Neural cell (in vitro differentiated cells): ENCODE data around the gene CHKA. TPM values are rescaled to one million over a fixed set of nuclear protein-coding genes. Genes with fewer than 3 reads are reported as not detected.

Experiments used
- H2AFZ ChIP-seq: fragments of 200-600, 300-800 bp; sonication (generic), shearing (Covaris generic); 2 replicates; pipeline ENCODE4 v1.6.0; 2014; ENCODE audit warnings: low read depth, mild to moderate bottlenecking, antibody characterized with exemption, low read length, moderate library complexity
- H3F3A ChIP-seq: fragments of 200-600 bp; shearing (Covaris generic); 2 replicates; pipeline ENCODE4 v1.6.1; 2016; ENCODE audit warnings: mild to moderate bottlenecking, moderate library complexity, mixed read lengths, antibody characterized with exemption, low read length; ENCODE audit not compliant: insufficient read depth, poor library complexity, severe bottlenecking
- H3K27ac ChIP-seq: fragments of 200-600, 300-800 bp; sonication (generic), shearing (Covaris generic); 2 replicates; pipeline ENCODE4 v1.5.1; 2014; ENCODE audit warnings: mild to moderate bottlenecking, low read length, moderate library complexity
- H3K27me3 ChIP-seq: fragments of 300-800, 200-600 bp; sonication (generic), shearing (Covaris generic); 2 replicates; pipeline ENCODE4 v1.6.0; 2014; ENCODE audit warnings: mild to moderate bottlenecking, low read depth, low read length, moderate library complexity; ENCODE audit not compliant: insufficient read depth
- H3K36me3 ChIP-seq: fragments of 300-800, 200-600 bp; sonication (generic), shearing (Covaris generic); 2 replicates; pipeline ENCODE4 v1.5.1; 2014; ENCODE audit warnings: mild to moderate bottlenecking, antibody characterized with exemption, low read length, moderate library complexity; ENCODE audit not compliant: insufficient read depth
- H3K4me2 ChIP-seq: fragments of 300-800, 200-600 bp; sonication (generic), shearing (Covaris generic); 2 replicates; pipeline ENCODE4 v1.6.0; 2014; ENCODE audit warnings: mild to moderate bottlenecking, low read length
- H3K4me3 ChIP-seq: fragments of 300-800, 200-600 bp; sonication (generic), shearing (Covaris generic); 2 replicates; pipeline ENCODE4 v1.5.1; 2014; ENCODE audit warnings: mild to moderate bottlenecking, low read length, moderate library complexity
- H3K79me2 ChIP-seq: fragments of 200-600 bp; shearing (Covaris generic); replicated peaks from 2 replicates; pipeline ENCODE4 v1.6.0; 2014; ENCODE audit warnings: mild to moderate bottlenecking, low read length, moderate library complexity; ENCODE audit not compliant: insufficient read depth
- H3K9ac ChIP-seq: fragments of 300-800, 200-600 bp; sonication (generic), shearing (Covaris generic); 2 replicates; pipeline ENCODE4 v1.6.1; 2016; ENCODE audit warnings: mild to moderate bottlenecking, low read length, mixed read lengths
- H3K9me2 ChIP-seq: fragments of 200-600 bp; shearing (Covaris generic); 2 replicates; pipeline ENCODE4 v1.6.1; 2016; ENCODE audit warnings: mild to moderate bottlenecking, low read length, mixed read lengths; ENCODE audit not compliant: insufficient read depth
- H3K9me3 ChIP-seq: fragments of 200-600, 300-800 bp; sonication (generic), shearing (Covaris generic); 2 replicates; pipeline ENCODE4 v1.6.1; 2016; ENCODE audit warnings: mild to moderate bottlenecking, mixed run types, low read length, moderate library complexity, mixed read lengths
- H4K20me1 ChIP-seq: fragments of 200-600 bp; shearing (Covaris generic); 2 replicates; pipeline ENCODE4 v1.6.1; 2016; ENCODE audit warnings: mild to moderate bottlenecking, mixed run types; ENCODE audit not compliant: insufficient read depth
- CTCF ChIP-seq: fragments of 450-650 bp; IDR thresholded peaks from 2 replicates; pipeline ENCODE4 v1.5.1; 2014; ENCODE audit warnings: antibody characterized with exemption, mild to moderate bottlenecking, moderate library complexity; ENCODE audit not compliant: poor library complexity, severe bottlenecking
- EP300 ChIP-seq: fragments of 450-650 bp; conservative IDR thresholded peaks from 2 replicates; pipeline ENCODE4 v1.6.1; 2014; ENCODE audit warnings: antibody characterized with exemption, mild to moderate bottlenecking, moderate library complexity; ENCODE audit not compliant: poor library complexity, severe bottlenecking
- EZH2 ChIP-seq: fragments of 200-600, 300-800 bp; shearing (Covaris generic), sonication (generic); IDR thresholded peaks from 2 replicates; pipeline ENCODE4 v1.6.1; 2014; ENCODE audit warnings: antibody characterized with exemption, low read length, borderline replicate concordance, mild to moderate bottlenecking; ENCODE audit not compliant: insufficient read depth, poor library complexity, severe bottlenecking
- MXI1 ChIP-seq: fragments of 450-650 bp; conservative IDR thresholded peaks from 2 replicates; pipeline ENCODE4 v1.6.1; 2014; ENCODE audit warnings: antibody characterized with exemption, mild to moderate bottlenecking; ENCODE audit not compliant: poor library complexity, severe bottlenecking
- POLR2AphosphoS5 ChIP-seq: IDR thresholded peaks from 2 replicates; pipeline ENCODE4 v1.6.1; 2012
- RAD21 ChIP-seq: fragments of 450-650 bp; conservative IDR thresholded peaks from 2 replicates; pipeline ENCODE4 v1.6.1; 2014; ENCODE audit warnings: antibody characterized with exemption, mild to moderate bottlenecking, moderate library complexity
- SMC3 ChIP-seq: fragments of 450-650 bp; conservative IDR thresholded peaks from 2 replicates; pipeline ENCODE4 v1.6.1; 2014; ENCODE audit warnings: antibody characterized with exemption, mild to moderate bottlenecking, moderate library complexity; ENCODE audit not compliant: poor library complexity
- TAF1 ChIP-seq: IDR thresholded peaks from 2 replicates; pipeline ENCODE4 v1.6.1; 2012; ENCODE audit warnings: low read depth
- polyA plus RNA-seq: library from polyadenylated mRNA; depleted of rRNA; stranded (reverse); fragments of >200 nt; gene quantifications from 2 replicates; pipeline ENCODE4 v1.2.3, GENCODE V29; 2014
- TF ChIP-seq, protein P1 (sequence below): IDR thresholded peaks from 2 replicates; pipeline ENCODE4 v1.6.1; 2012; ENCODE audit warnings: borderline replicate concordance

The CHKA gene
- polyA plus RNA-seq, 1 donor from 2014 or later, result 90.0 TPM

DNA sequence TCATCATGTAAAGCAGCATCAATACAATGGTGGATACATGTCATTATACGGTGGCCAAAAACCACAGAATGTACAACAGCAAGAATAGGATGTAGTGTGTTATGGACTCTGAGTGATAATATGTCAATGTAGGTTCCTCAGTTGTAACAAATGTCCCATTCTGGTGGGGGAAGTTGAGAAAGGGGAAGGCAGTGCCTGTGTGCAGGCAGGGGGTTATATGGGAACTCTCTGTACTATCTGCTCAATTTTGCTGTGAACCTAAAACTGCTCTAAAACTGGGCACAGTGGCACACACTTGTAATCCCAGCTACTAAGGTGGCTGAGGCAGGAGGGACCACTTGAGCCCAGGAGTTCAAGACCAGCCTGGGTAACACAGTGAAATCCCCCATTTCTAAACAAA lies 5.9 kb downstream of the CHKA start:
- H3K4me3 ChIP-seq, result no peak overlapping the region
- no peaks in the 10 kb centered on the region for H4K20me1 ChIP-seq
- H3K36me3 ChIP-seq, result no peaks in the 10 kb centered on the region
- H3F3A ChIP-seq, result no peaks in the 10 kb centered on the region
- no peak overlapping the region for H2AFZ ChIP-seq
- no peak for TF ChIP-seq EP300
- TF ChIP-seq SMC3, result no peak
- TF ChIP-seq MXI1, result no peak
- no peak for TF ChIP-seq RAD21
- no peak for TF ChIP-seq POLR2AphosphoS5
- TF ChIP-seq CTCF, result no peak
- no peak for TF ChIP-seq TAF1
- TF ChIP-seq, protein P1, sequence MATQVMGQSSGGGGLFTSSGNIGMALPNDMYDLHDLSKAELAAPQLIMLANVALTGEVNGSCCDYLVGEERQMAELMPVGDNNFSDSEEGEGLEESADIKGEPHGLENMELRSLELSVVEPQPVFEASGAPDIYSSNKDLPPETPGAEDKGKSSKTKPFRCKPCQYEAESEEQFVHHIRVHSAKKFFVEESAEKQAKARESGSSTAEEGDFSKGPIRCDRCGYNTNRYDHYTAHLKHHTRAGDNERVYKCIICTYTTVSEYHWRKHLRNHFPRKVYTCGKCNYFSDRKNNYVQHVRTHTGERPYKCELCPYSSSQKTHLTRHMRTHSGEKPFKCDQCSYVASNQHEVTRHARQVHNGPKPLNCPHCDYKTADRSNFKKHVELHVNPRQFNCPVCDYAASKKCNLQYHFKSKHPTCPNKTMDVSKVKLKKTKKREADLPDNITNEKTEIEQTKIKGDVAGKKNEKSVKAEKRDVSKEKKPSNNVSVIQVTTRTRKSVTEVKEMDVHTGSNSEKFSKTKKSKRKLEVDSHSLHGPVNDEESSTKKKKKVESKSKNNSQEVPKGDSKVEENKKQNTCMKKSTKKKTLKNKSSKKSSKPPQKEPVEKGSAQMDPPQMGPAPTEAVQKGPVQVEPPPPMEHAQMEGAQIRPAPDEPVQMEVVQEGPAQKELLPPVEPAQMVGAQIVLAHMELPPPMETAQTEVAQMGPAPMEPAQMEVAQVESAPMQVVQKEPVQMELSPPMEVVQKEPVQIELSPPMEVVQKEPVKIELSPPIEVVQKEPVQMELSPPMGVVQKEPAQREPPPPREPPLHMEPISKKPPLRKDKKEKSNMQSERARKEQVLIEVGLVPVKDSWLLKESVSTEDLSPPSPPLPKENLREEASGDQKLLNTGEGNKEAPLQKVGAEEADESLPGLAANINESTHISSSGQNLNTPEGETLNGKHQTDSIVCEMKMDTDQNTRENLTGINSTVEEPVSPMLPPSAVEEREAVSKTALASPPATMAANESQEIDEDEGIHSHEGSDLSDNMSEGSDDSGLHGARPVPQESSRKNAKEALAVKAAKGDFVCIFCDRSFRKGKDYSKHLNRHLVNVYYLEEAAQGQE, result no peak
- H3K9me2 ChIP-seq, result no peaks in the 10 kb centered on the region
- H3K79me2 ChIP-seq, result peaks cover 43% of the 10 kb centered on the region
- H3K27ac ChIP-seq, result no peak overlapping the region
- no peak overlapping the region for H3K4me2 ChIP-seq
- H3K27me3 ChIP-seq, result no peaks in the 10 kb centered on the region
- H3K9ac ChIP-seq, result no peak overlapping the region
- H3K9me3 ChIP-seq, result no peaks in the 10 kb centered on the region

DNA sequence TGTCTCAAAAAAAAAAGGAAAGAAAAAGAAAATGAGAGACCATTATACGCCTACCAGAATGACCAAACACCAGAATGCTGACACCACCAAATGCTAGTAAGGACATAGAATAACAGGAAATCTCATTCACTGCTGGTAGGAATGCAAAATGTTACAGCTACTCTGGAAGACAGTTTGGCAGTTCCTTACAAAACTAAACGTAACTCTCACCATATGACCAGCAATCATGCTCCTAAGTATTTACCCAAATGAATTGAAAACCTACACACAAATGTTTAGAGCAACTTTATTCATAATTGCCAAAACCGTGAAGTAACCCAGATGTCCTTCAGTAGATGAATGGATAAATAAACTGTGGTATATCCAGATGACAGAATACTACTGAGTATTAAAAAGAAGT lies 7.2 kb downstream of the CHKA start:
- no peaks in the 10 kb centered on the region for H3K9me2 ChIP-seq
- no peaks in the 10 kb centered on the region for H3K27me3 ChIP-seq
- peaks cover 42% of the 10 kb centered on the region for H3K79me2 ChIP-seq
- no peaks in the 10 kb centered on the region for H3K9me3 ChIP-seq
- H3F3A ChIP-seq, result no peaks in the 10 kb centered on the region
- no peak overlapping the region for H3K4me3 ChIP-seq
- H3K36me3 ChIP-seq, result no peaks in the 10 kb centered on the region
- TF ChIP-seq EZH2 (no peak), POLR2AphosphoS5 (no peak), SMC3 (no peak), CTCF (no peak), MXI1 (no peak), RAD21 (no peak), EP300 (no peak), TAF1 (no peak)
- TF ChIP-seq, protein P1, result no peak
- no peak overlapping the region for H3K9ac ChIP-seq
- H3K27ac ChIP-seq, result no peak overlapping the region
- H4K20me1 ChIP-seq, result no peaks in the 10 kb centered on the region
- no peak overlapping the region for H3K4me2 ChIP-seq
- no peak overlapping the region for H2AFZ ChIP-seq
